ENCODE results near the gene UXT.
"Not testable (repeated sequence)": the region's sequence is repeated elsewhere in the genome, so short reads cannot be mapped to it uniquely, and the experiment has no call there.

Gene UXT

DNA sequence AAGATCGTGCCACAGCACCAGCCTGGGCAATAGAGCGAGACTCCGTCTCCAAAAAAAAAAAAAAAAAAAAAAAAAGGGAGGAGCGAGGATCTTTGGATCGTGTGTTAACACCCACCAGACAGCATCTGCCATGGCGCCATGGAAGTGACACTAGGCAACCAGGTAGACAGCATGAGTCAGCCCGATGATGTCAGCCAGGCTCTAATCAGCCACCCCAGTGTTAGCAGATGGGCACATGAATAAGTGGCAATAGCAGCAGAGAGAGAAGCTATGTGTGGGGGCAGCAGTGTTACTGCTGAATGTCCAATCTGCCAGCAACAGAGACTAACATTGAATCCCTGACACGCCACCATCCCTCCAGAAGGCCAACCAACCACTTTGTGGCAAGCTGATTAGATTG, 45.9 kb downstream of the UXT start:
- DNase-seq, result no peak

DNA sequence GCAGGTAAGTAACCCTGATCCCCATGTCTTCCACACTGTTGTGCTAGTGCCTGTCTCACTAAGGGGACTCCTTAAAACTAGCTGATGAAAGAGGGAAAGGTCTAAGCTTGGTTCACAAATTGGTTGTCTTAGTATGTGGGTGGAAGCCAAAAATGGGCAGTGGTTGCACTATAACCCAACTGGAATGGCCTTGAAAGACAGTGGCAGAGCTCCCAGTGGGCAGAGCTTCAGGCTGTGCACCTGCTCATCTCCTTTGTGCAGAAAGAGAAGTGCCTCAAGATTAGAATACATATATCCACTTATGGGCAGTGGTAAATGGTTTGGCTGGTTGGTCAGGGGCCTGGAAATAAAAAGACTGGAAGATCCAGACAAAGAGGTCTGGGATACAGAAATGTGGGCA, 46.6 kb downstream of the UXT start:
- no peak for DNase-seq

DNA sequence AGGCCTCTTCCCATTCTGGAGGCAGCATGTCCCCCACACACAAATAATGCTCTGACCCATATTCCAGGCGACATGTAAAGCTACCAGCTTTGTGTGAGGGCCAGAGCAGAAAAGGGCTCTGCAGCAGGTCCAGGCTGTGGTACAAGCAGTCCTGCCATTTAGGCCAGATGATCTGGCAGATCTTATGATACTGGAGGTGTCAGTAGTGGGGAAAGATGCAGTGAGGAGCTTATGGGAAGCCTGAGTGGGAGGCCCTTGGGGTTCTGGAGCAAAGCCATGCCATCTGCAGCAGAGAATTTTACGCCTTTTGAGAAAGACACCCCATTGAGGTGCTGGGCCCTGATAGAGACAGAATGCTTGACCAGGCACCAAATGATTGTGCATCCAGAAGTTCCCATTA, 47.1 kb downstream of the UXT start:
- DNase-seq, result no peak

DNA sequence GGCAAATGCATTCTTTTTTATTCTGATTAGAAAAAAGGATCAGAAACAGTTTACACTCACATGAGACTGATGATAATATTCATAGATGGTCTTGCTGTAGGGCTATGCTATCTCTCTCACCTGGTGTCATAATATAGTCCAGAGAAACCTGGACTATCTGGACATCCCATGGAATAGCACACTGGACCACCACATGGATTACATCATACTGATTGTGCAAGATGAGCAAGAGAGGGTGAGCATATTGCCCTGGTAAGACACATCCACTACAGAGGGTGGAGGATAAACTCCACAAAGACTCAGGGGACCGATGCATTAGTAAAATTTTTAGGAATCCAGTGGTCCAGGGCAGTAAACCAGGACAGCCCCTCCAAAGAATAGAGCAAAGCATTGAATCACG, 47.5 kb downstream of the UXT start:
- DNase-seq, result no peak

DNA sequence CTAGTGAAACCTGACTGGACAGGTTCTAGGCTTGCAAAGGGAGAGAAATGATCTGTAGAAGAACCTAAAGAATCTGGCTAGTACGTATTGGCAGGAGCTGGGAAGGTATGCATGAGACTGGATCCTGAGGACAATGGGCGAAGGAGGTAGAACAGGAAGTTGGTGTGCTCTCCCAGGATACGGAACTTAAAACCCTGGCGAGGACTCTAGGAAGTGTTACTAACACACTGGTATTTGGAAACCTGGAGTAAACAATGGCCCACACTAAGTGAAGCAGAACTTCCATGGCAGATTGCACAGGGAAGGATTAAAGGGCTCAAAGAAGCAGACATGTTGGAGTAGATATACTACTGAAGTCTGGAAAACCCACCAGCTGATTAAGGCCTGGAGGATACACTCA, 48.5 kb downstream of the UXT start:
- DNase-seq, result no peak

DNA sequence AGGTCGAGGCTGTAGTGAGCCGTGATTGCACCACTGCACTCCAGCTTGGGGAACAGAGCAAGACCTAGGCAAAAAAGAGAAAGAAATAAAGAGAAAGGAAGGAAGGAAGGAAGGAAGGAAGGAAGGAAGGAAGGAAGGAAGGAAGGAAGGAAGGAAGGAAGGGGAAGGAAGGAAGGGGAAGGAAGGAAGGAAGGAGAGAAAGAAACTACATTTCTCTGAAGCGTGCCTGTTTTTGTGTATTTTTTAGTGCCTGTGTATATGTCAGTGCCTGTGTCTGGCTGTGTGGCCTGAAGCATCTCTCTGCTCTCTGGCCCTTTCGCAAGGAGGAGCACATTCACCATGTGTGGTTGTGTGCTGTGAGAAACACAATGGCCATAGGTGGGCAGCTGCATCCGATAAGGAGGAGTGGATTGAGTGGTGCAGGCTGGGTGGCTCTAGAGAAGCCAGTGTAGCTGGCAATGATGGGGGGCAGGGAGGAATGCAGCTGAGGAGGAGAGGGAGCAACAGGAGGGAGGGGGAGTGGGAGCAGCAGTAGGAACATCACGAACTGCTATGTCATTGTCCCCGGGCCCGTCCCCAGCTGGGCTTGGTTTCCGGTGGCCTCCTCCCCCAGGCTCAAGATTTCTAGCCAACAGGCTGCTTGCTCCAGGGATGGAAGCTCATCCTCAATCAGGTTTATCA, 50.7 kb downstream of the UXT start:
- no peak for DNase-seq

DNA sequence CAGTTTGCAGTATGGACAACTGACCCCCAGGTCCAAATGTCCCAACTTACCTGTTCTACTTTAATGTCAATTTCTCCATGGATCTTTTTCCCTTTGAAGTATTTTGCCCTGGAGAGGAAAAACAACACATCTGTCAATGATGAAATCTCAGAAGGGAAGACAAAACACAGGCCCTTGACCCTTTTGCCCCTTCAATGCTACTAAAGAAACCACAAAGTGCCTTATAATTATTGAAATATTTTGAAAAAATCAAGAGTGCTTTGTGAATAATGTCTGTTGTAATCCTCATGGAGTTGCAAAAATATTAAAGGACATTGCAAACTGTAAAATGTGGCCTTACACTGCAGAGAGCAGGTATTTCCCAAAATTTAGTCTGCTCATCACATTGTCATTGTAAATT, 51.9 kb downstream of the UXT start:
- DNase-seq, result no peak

DNA sequence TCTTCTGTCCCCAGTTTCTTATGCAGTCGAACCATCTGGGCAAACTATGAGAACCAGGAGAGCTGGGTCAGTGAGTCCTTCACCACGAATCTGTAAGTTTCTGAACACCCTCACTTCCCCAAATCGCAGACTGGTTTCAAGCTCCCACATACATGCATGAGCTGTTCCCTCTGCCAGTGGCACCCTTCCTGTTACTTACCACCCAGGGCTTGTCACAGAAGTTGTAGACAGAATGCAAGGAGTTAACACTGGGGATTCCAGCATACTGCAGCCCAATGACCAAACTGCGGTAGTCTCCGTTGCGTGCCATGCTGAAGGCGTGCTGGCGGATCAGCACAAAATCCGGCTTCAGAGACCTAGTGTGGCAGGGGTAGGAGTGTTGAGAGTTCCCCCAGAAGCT, 54.0 kb downstream of the UXT start:
- DNase-seq, result no peak

DNA sequence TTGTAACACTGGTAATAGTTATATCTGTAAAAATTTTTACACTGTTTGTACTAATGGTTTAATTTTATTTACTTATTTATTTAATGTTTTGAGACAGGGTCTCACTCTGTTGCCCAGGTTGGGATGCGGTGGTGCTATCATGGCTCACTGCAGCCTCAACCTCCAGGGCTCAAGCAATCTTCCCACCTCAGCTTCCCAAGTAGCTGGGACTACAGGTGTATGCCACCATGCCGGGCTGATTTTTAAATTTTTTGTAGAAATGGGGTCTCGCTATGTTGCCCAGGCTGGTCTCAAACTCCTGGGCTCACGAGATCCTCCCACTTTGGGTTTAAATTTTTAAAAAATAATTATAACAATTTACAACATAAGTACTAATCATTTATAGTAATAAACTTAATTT, 55.9 kb downstream of the UXT start:
- not testable (repeated sequence) for DNase-seq

Measured in central memory CD4-positive, alpha-beta T cell (primary cell).